Neutrophil (primary cell): ENCODE results near the gene CISH.

Source experiments
- H3K27ac ChIP-seq: fragments of 200-600 bp; sonication (generic); 2 replicates; pipeline ENCODE4 v1.5.1; 2016; ENCODE audit warnings: mild to moderate bottlenecking, moderate library complexity
- H3K27me3 ChIP-seq: fragments of 200-600 bp; sonication (generic); 2 replicates; pipeline ENCODE4 v1.6.0; 2016; ENCODE audit warnings: mild to moderate bottlenecking
- H3K36me3 ChIP-seq: fragments of 200-600 bp; sonication (generic); 2 replicates; pipeline ENCODE4 v1.5.1; 2017
- H3K4me1 ChIP-seq, 2 experiments: fragments of 200-600 bp in 1 of 2; sonication (generic) in 1 of 2; 1 replicate in 1 of 2; 2 replicates in 1 of 2; pipeline versions ENCODE4 v1.5.1 to v1.6.1; 2013 to 2016; ENCODE audit warnings: low read depth in 1 of 2, low read length in 1 of 2, mild to moderate bottlenecking in 1 of 2, moderate library complexity in 1 of 2; ENCODE audit not compliant: control insufficient read depth in 1 of 2, insufficient read depth in 1 of 2
- H3K4me3 ChIP-seq, 2 experiments: fragments of 200-600 bp in 1 of 2; sonication (generic) in 1 of 2; 1 replicate in 1 of 2; 2 replicates in 1 of 2; pipeline ENCODE4 v1.5.1; 2013 to 2016; ENCODE audit warnings: low read depth in 1 of 2, low read length in 1 of 2, mild to moderate bottlenecking in 1 of 2, moderate library complexity in 1 of 2
- H3K9me3 ChIP-seq: fragments of 200-600 bp; sonication (generic); 2 replicates; pipeline ENCODE4 v1.5.1; 2016
- TF ChIP-seq, protein P1 (sequence below): fragments of 200-600 bp; sonication (generic); IDR thresholded peaks from 2 replicates; pipeline ENCODE4 v1.5.1; 2016; ENCODE audit warnings: antibody characterized with exemption

CISH gene

DNA sequence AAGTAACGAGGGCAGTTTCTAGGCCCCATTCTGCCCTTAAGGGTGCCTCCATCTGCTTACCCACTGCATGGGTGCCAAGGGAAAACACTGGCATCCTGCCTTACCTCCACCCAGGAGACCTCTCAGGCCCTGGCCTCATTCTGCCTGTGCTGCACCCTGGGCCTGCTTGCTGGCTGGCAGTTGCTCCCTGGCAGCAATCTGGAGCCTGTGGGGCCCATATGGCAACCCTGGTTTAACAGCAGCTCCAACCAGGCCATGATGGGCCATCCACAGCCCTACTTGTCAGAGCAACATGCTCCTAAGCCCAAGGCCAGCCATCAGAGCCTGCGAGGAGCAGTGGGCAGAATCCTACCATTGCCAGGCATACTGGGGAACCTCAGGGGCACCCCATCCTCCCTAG lies 47.7 kb downstream of the CISH start:
- peaks cover 16% of the 10 kb centered on the region for H3K27me3 ChIP-seq
- no peak overlapping the region for H3K27ac ChIP-seq
- H3K4me3 ChIP-seq = no peak overlapping the region
- H3K36me3 ChIP-seq = no peaks in the 10 kb centered on the region
- no peaks in the 10 kb centered on the region for H3K9me3 ChIP-seq
- TF ChIP-seq, protein P1, sequence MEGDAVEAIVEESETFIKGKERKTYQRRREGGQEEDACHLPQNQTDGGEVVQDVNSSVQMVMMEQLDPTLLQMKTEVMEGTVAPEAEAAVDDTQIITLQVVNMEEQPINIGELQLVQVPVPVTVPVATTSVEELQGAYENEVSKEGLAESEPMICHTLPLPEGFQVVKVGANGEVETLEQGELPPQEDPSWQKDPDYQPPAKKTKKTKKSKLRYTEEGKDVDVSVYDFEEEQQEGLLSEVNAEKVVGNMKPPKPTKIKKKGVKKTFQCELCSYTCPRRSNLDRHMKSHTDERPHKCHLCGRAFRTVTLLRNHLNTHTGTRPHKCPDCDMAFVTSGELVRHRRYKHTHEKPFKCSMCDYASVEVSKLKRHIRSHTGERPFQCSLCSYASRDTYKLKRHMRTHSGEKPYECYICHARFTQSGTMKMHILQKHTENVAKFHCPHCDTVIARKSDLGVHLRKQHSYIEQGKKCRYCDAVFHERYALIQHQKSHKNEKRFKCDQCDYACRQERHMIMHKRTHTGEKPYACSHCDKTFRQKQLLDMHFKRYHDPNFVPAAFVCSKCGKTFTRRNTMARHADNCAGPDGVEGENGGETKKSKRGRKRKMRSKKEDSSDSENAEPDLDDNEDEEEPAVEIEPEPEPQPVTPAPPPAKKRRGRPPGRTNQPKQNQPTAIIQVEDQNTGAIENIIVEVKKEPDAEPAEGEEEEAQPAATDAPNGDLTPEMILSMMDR = no peak
- H3K4me1 ChIP-seq = peaks cover 18 to 19% of the 10 kb centered on the region in 2 experiments

DNA sequence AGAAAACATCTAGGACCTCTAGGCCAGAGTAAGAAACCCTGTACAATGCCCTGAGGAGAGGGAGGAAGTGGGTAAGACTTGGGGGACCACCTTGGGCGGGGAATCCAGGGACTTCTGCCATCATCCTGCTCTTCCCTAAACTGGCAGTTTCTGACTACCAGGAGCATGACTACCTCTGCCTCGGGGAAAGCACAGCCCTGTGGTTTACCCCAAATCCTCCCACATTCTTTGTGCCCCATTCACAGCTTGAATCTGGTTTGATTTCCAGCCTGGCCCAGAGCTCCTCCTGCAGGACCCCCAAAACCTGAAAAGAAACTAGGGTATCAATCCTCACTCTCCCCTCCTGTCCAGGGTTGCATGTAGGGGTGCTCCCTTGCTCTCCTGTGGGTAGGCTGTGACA lies 48.7 kb downstream of the CISH start:
- no peak overlapping the region for H3K27ac ChIP-seq
- H3K4me3 ChIP-seq = no peak overlapping the region
- TF ChIP-seq, protein P1 = no peak
- H3K9me3 ChIP-seq = no peaks in the 10 kb centered on the region
- H3K4me1 ChIP-seq = peaks cover 9 to 10% of the 10 kb centered on the region in 2 experiments
- no peaks in the 10 kb centered on the region for H3K36me3 ChIP-seq
- H3K27me3 ChIP-seq = peaks cover 16% of the 10 kb centered on the region

GRCh38 chr3:50559702-50560101 lies 51.9 kb downstream of the CISH start:
- H3K36me3 ChIP-seq = no peaks in the 10 kb centered on the region
- H3K27ac ChIP-seq = no peak overlapping the region
- no peaks in the 10 kb centered on the region for H3K9me3 ChIP-seq
- H3K4me1 ChIP-seq = no peaks in the 10 kb centered on the region
- no peaks in the 10 kb centered on the region for H3K27me3 ChIP-seq
- TF ChIP-seq, protein P1 = no peak
- H3K4me3 ChIP-seq = no peak overlapping the region

GRCh38 chr3:50557915-50558314 lies 53.7 kb downstream of the CISH start:
- Histone ChIP-seq H3K36me3 (no peaks in the 10 kb centered on the region), H3K4me3 (no peak overlapping the region), H3K4me1 (no peaks in the 10 kb centered on the region), H3K27ac (no peak overlapping the region), H3K27me3 (no peaks in the 10 kb centered on the region), H3K9me3 (no peaks in the 10 kb centered on the region)
- TF ChIP-seq, protein P1 = no peak

DNA sequence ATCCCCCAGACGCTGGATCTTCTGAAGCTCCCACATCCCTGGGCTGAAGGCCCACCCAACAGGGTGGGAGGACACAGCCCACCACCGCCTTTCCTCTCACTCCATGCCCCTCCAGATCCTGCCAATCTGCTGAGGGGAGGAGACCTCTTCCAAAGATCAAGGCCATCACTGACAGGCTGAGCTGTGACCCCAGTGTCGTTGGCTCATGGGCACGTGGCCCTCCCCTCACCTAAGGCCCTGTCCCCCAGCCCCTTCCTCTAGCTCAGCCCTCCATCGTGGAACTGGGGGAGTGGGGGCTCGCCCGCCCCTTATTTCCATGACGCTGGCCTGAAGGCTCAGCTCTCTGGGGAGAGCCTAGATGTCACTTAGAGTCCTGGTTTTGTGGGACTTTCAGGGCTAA lies 54.5 kb downstream of the CISH start:
- Histone ChIP-seq H3K9me3 (no peaks in the 10 kb centered on the region), H3K27ac (no peak overlapping the region), H3K36me3 (no peaks in the 10 kb centered on the region), H3K4me3 (no peak overlapping the region), H3K27me3 (no peaks in the 10 kb centered on the region), H3K4me1 (no peaks in the 10 kb centered on the region)
- TF ChIP-seq, protein P1 = no peak
